C4-2B (cell line): Measurements from ENCODE around the gene CRTC1.

Experiments used
- CTCF ChIP-seq: fragments of 450-650 bp; conservative IDR thresholded peaks from 2 replicates; pipeline ENCODE4 v1.5.1; 2017; ENCODE audit warnings: mild to moderate bottlenecking
- ZFX ChIP-seq: fragments of 450-650 bp; IDR thresholded peaks from 2 replicates; pipeline ENCODE4 v1.6.1; 2017

- TF ChIP-seq CTCF (no peak), ZFX (no peak)
These were observed 117.2 kb downstream of the CRTC1 start for GRCh38 chr19:18800636-18801035.
